Adrenal gland (tissue), 5 donors: ENCODE results near the gene IQCC.

ENCODE experiments used
- POLR2A ChIP-seq, 2 donors: fragments of 450-650 bp; IDR thresholded peaks; one replicate each; pipeline ENCODE4 v1.6.1; 2017; ENCODE audit warnings: antibody characterized with exemption in 2 of 2, mild to moderate bottlenecking in 2 of 2, moderate library complexity in 1 of 2
- TF ChIP-seq, protein P1 (sequence below), 6 experiments: fragments of 450-650 bp in 4 of 6; fragments of 200-600 bp in 2 of 6; sonication (generic) in 1 of 6; IDR thresholded peaks; 1 replicate in 5 of 6; 2 replicates in 1 of 6; pipeline versions ENCODE4 v1.5.1 to v1.8.0; 2016 to 2021; ENCODE audit warnings: antibody characterized with exemption in 6 of 6, mild to moderate bottlenecking in 2 of 6, moderate library complexity in 1 of 6
- donor health status: DM: no; HTN: no; CAD: no.

DNA sequence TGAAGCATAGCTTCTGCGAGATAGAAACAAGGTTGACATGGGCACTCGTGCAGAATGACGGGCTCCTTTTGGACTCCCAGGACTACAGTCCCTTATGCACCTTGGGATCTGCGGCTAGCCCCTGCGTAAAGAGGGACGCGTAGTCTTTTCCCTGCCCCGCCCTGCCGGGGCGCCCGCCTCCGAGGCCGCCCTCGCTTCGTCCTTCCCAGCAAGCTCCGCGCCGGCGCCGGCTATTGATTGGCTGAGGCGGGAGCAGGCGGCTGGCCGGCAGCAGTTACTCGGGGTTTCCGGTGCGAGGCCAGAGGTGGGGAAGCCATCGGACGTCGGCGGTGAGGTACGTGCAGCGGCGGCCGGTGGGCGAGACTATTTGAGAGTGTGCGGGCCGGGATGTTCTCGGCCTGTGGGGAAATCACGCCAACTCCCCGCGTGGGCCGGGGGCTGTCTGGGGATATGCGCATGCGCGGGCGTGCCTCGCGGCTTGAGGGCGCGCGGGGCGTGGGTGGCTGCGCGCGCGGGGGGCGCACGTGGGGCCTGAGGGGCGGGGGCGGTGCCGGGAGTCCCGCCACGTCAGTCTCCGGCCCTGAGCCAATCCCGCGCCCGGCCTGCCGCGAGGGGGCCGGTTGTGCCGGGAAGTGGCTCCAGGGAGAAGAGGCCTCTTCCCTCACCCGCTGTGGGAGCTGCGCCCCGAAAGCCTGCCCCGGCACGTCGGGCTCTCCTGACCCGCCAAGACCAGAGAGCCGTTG, 25.9 kb upstream of the IQCC start, which contains the start of gene TXLNA:
- TF ChIP-seq, protein P1, sequence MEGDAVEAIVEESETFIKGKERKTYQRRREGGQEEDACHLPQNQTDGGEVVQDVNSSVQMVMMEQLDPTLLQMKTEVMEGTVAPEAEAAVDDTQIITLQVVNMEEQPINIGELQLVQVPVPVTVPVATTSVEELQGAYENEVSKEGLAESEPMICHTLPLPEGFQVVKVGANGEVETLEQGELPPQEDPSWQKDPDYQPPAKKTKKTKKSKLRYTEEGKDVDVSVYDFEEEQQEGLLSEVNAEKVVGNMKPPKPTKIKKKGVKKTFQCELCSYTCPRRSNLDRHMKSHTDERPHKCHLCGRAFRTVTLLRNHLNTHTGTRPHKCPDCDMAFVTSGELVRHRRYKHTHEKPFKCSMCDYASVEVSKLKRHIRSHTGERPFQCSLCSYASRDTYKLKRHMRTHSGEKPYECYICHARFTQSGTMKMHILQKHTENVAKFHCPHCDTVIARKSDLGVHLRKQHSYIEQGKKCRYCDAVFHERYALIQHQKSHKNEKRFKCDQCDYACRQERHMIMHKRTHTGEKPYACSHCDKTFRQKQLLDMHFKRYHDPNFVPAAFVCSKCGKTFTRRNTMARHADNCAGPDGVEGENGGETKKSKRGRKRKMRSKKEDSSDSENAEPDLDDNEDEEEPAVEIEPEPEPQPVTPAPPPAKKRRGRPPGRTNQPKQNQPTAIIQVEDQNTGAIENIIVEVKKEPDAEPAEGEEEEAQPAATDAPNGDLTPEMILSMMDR (IDR thresholded peaks at IDR 0.05): peak in 3 of 6 experiments; percentile 15 to 27 (median 20)
- peak; percentile 64 to 67 for TF ChIP-seq POLR2A (IDR thresholded peaks at IDR 0.05)
